COR-L47 (cell line): ENCODE results near the gene ENSA.
"Not testable (repeated sequence)": the region's sequence is repeated elsewhere in the genome, so short reads cannot be mapped to it uniquely, and the experiment has no call there.

Source experiments
- DNase-seq: peaks from one replicate; lab custom pipeline; 2025; lab: John Stamatoyannopoulos, UW

Gene ENSA, protein sequence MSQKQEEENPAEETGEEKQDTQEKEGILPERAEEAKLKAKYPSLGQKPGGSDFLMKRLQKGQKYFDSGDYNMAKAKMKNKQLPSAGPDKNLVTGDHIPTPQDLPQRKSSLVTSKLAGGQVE

DNA sequence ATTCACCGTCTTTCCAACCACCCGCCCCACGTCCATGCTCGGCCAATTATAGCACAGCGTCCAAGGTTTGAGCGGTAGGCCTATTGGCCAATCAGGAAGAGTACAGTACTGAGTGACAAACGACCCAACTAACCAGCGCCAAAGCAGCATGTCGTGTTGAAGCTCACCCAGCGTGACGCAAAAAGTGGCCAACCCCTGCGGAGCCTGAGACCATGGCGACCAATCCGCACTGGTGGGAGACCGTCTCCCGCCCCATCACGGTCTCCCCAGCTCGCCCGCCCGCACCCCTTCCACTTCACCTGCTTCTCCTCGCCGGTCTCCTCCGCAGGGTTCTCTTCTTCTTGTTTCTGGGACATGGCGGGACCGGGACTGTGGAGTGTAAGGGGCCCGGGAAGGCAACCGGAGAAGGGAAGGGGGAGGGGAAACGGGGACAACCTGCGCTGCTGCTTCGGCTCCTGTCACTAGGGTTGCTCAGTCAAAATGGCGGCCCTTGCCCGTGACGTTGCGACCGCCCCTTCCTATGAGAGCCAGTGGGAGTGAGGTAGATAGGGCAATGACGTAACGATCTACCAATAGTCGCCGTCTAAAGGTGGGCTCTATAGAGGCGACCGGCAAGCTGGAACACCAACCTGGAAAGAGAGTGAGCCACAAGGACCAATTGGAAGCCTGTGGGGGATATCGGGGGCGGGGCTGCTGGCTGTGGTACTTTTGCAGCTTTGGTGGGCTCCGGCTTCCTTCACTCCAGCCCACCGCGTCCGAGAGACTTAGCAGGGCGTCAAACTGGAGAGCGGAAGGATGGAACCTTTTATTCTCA, at the start of gene ENSA:
TSS of gene ENSA (minus strand) at position 498 of the 814 bp plus-strand sequence. CDS start at position 356, 142 bp downstream.
- DNase-seq, result peak; percentile 99

GRCh38 chr1:150678988-150679387, 49.6 kb upstream of the ENSA start:
- DNase-seq, result no peak

DNA sequence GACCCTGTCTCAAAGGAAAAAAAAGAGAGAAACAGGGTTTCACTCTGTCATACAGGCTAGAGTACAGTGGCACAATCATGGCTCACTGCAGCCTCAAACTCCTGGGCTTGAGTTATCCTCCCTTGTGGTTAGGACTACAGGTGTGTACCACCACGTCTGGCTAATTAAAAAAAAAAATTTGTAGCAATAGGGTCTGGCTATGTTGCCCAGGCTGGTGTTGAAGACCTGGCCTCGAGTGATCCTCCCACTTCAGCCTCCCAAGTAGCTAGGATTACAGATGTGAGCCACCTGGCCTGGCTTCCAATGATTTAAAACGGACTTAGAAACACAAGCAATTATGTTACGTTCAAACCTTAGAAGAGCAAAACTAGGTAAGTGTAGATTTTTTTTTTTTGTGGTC, 45.5 kb upstream of the ENSA start:
- no peak for DNase-seq

DNA sequence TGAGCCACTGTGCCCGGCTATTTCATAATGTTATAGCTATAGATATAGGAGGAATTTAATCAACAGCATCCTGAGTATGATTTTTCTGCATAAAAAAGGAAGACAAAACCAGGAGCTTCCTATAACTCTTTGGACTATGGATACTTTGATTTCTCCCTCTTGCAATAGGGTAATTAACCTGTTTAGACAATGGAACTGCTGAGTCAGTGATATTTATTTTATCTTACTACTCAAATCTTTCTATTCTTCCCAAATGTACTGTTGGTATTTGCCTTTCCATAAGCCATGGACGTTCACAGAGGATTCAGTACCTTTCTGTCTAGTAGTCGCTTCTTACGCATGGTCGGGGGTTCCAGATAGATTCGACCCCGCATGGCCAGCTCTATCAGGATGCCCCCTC, 33.9 kb upstream of the ENSA start:
- no peak for DNase-seq

DNA sequence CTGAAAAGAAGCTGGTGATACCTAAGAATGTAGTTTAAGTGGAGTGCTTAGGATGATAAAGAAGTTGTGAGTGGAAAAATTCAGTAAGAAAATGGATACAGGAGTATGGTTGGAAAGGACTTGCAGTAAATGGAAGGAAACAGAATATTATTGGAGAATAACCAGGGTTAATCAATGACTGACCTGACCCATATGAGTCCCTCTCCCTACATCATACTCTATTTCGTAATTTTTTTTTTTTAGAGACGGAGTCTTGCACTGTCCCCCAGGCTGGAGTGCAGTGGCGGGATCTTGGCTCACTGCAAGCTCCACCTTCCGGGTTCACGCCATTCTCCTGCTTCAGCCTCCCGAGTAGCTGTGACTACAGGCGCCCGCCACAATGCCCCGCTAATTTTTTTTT, 33.4 kb upstream of the ENSA start:
- DNase-seq, result no peak

DNA sequence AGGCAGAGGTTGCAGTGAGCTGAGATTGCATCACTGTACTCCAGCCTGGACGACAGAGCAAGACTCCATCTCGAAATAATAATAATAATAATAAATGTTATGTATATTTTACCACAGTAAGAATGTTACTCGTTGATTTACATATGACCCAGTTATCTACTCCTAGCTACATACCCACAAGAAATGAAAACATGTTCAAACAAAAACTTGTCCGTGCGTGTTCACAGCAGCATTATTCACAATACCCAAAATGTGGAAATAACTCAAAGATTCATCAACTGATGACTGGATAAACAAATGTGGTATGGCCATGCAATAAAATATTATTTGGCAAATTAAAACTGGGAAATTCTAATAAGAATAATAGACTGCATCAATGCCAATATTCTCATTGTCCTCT, 31.7 kb upstream of the ENSA start:
- no peak for DNase-seq

- no peak for DNase-seq
Measured at GRCh38 chr1:150660584-150660983, 31.2 kb upstream of the ENSA start.

GRCh38 chr1:150657064-150657463, 27.7 kb upstream of the ENSA start:
- DNase-seq, result not testable (repeated sequence)

- not testable (repeated sequence) for DNase-seq
Measured at GRCh38 chr1:150654635-150655034, 25.2 kb upstream of the ENSA start.

DNA sequence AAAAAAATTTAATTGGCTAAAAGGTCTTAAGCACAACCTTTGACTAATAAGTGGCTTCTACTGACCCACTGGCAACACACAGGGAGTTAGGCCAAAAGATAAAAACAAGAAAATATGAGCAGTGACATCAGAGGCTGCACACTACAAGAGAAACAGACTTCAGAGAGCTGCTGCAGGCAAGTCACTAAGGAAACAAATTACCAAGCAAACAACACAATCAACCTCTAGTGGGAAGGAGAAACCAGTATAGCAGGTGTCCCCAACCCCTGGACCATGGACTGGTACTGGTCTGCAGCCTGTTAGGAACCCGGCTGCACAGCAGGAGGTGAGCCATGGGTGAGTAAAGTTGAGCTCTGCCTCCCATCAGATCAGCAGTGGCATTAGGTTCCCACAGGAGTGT, 20.8 kb upstream of the ENSA start:
- DNase-seq, result peak; percentile 3

GRCh38 chr1:150649441-150650075, 20.1 kb upstream of the ENSA start:
- DNase-seq, result no peak

DNA sequence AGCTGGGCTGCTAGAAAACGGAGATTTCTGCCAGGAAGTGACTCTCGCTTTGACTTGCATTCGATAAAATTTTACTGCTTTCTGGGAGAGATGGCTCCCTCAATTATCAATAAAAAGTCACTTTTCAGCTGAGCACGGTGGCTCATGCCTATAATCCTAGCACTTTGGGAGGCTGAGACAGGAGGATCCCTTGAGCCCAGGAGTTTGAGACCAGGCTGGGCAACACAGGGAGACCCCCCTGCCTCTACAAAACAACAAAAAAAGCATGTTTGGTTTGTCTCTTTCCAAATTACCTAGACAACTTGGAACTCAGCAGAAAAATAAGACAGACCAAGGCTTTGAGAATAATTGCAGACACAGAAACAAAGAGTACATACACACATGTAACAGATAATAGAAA, 12.9 kb upstream of the ENSA start:
- no peak for DNase-seq

GRCh38 chr1:150641126-150641815, 11.9 kb upstream of the ENSA start:
- DNase-seq, result not testable (repeated sequence)

DNA sequence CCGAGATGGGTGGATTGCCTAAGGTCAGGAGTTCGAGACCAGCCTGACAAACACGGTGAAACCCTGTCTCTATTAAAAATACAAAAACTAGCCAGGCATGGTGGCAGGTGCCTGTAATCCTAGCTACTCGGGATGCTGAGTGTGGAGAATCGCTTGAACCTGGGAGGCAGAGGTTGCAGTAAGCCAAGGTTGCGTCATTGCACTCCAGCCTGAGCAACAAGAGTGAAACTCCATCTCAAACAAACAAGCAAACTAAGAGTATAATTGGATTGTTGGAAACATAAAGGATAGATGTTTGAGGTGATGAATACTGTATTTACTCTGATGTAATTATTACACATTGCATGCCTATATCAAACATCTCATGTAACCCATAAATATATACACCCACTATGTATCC, 9.0 kb upstream of the ENSA start:
- DNase-seq, result not testable (repeated sequence)

DNA sequence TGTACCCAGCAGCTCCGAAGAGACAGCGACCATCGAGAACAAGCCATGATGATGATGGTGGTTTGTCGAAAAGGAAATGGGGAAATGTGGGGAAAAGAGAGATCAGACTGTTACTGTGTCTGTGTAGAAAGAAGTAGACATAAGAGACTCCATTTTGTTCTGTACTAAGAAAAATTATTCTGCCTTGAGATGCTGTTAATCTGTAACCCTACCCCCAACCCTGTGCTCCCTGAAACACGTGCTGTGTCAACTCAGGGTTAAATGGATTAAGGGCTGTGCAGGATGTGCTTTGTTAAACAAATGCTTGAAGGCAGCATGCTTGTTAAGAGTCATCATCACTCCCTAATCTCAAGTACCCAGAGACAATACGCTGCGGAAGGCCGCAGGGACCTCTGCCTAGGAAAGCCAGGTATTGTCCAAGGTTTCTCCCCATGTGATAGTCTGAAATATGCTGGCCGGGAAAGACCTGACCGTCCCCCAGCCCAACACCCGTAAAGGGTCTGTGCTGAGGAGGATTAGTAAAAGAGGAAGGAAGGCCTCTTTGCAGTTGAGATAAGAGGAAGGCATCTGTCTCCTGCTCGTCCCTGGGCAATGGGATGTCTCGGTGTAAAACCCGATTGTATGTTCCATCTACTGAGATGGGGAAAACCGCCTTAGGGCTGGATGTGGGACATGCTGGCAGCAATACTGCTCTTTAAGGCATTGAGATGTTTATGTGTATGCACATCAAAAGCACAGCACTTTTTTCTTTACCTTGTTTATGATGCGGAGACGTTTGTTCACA, 5.6 kb upstream of the ENSA start:
- not testable (repeated sequence) for DNase-seq

DNA sequence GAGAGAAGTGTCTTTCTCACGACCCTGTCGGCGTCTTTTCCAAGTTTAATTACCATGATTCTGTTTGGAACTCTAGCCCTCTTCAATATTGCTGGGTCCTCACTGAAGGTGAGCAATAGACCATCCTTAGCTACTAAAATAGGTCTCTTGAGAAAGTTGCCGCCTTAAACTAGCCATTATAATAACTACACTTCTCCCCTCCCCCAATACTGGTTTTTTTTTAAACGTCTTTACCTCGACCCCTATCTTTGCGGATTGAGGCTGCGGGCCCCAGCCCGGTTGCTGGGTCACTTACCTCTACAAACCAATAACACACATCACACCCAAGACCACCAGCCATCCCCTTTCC, 672 bp downstream of the ENSA start:
- DNase-seq, result no peak

DNA sequence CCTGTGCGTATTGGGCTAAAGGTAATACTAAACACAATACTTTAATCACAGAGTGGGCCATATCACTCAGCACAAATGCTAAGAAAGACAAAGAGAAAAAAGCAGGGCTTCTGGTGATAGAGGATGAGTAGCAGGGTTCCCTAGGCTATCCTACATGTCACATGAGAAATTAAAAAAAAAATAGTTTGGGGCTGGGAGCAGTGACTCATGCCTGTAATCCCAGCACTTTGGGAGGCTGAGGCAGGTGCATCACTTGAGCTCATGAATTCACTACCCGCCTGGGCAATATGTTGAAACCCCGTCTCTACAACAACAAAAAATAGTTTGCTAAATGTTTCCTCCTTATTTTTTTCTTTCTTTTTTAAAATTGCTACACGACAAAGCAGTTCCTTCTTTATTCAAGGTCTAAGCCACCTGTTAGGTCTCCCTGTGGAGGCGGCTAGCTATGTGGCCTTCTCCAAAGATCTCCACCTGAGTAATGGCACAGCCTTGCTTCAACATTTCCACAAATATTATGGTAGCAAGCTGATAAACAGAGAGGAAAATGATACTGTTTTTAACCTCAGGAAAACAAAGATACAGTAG, 1.5 kb downstream of the ENSA start:
- no peak for DNase-seq

DNA sequence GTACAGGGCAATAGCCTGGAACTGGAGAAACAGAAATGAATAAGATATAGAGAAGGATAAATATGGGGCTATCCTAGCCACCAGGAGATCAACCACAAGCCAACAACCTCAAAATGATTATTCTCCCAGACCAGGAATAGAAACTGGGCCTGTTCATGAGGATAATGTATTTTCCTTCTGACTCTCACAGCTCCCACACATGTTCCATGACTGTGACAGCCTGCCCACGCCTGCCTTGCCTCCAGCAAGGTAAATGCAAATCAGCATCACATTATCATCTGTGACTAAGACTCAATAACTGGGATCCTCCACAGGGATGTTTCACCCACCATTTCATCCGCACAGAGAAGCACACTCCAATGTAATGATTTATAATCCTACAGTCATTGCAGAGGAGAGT, 3.3 kb downstream of the ENSA start:
- DNase-seq, result no peak

- DNase-seq, result not testable (repeated sequence)
Measured at GRCh38 chr1:150624546-150624945, 4.9 kb downstream of the ENSA start.

DNA sequence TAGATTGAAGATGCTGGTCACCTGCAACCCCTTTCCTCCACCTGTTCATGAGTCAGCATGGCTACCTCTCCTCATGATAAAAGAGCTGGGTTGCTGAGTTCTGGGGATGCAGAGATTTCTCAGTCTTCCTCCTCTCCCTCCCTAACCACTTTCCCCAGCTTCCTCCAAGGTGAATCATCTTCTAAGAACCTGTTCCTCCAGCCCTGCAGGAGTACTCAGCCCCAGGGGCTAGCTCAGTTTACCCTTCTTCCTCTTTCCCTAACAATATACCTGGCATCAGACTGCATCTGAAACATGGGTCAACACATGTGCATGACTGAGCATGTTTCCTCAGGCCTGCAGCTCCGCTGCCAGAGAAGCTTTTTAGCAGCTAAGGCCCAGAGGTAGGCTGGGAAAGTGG, 5.3 kb downstream of the ENSA start:
- not testable (repeated sequence) for DNase-seq

DNA sequence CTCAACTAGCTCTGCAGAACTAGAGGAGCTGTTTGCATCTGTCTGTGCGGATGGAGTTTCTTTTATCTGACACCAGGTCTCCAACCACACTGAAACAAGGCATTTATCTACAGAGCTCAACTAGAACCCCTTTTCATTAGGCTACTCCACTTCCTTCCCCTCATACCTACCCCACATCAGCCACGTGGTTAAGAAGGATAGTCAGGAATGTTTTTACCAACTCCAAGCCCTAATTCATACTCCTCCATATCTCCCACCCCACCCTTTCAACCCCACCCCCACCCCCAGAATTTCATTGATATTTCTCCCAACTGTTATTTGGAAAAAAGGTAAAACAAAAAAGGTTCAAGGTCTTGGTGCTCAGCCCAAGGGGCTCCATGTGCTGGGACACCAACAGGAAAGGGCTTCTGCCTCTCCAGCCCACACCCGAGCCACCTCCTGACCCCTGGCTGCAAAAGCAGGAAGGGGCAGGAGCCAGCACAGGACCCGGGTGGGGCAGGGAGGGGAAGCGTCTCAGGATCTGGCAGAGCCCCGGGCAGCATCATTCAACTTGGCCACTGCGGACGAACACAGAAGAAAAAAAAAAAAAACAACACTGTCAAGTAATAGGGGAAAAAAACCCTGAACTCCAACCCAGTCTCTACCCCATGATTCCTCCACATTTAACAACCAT, 7.0 kb downstream of the ENSA start:
- DNase-seq, result no peak
